ENCODE data around the gene PROS1.
"Not testable (repeated sequence)": the region's sequence is repeated elsewhere in the genome, so short reads cannot be mapped to it uniquely, and the experiment has no call there.

PROS1 gene

GRCh38 chr3:93910097-93910496 lies 63.6 kb downstream of the PROS1 start:
- Histone ChIP-seq H3K27me3 (no peaks in the 10 kb centered on the region), H3K4me2 (no peak overlapping the region), H3K4me1 (no peaks in the 10 kb centered on the region), H3K4me3 (no peak overlapping the region), H4K20me1 (no peaks in the 10 kb centered on the region), H3K36me3 (no peaks in the 10 kb centered on the region), H3K9ac (no peak overlapping the region), H3K27ac (no peak overlapping the region), H3K9me3 (peaks cover 19% of the 10 kb centered on the region)
- TF ChIP-seq Cebpa-rat (IDR thresholded peaks at IDR 0.05) = no peak

- Histone ChIP-seq H3K9me3 (peaks cover 19% of the 10 kb centered on the region), H3K4me2 (no peak overlapping the region)
Measured at GRCh38 chr3:93907132-93907531, 66.6 kb downstream of the PROS1 start.

GRCh38 chr3:93906245-93906644 lies 67.5 kb downstream of the PROS1 start:
- Histone ChIP-seq H3K27me3 (no peaks in the 10 kb centered on the region), H3K9me3 (peaks cover 19% of the 10 kb centered on the region)

More at GRCh38 chr3:93907132-93907531, 66.6 kb downstream of the PROS1 start:
- Histone ChIP-seq H4K20me1 (no peaks in the 10 kb centered on the region), H3K36me3 (no peaks in the 10 kb centered on the region), H3K9ac (no peak overlapping the region), H3K4me1 (no peaks in the 10 kb centered on the region), H3K4me3 (no peak overlapping the region), H3K27ac (no peak overlapping the region), H3K27me3 (no peaks in the 10 kb centered on the region)
- TF ChIP-seq Cebpa-rat (IDR thresholded peaks at IDR 0.05) = no peak

GRCh38 chr3:93904568-93904967 lies 69.1 kb downstream of the PROS1 start:
- TF ChIP-seq Cebpa-rat (IDR thresholded peaks at IDR 0.05) = no peak
- no peak overlapping the region for H3K4me3 ChIP-seq
- H3K9ac ChIP-seq = no peak overlapping the region
- H4K20me1 ChIP-seq = no peaks in the 10 kb centered on the region
- H3K9me3 ChIP-seq = peaks cover 19% of the 10 kb centered on the region
- H3K36me3 ChIP-seq = no peaks in the 10 kb centered on the region
- no peak overlapping the region for H3K27ac ChIP-seq
- H3K4me1 ChIP-seq = peaks cover 9% of the 10 kb centered on the region
- H3K4me2 ChIP-seq = no peak overlapping the region
- H3K27me3 ChIP-seq = no peaks in the 10 kb centered on the region

More at GRCh38 chr3:93906245-93906644, 67.5 kb downstream of the PROS1 start:
- Histone ChIP-seq H4K20me1 (no peaks in the 10 kb centered on the region), H3K36me3 (no peaks in the 10 kb centered on the region), H3K4me2 (no peak overlapping the region), H3K9ac (no peak overlapping the region), H3K4me1 (0 out of 2 replicates have a peak, but pooled peaks cover under 1% of the 10 kb centered on the region), H3K27ac (no peak overlapping the region), H3K4me3 (no peak overlapping the region)
- TF ChIP-seq Cebpa-rat (IDR thresholded peaks at IDR 0.05) = no peak

- not testable (repeated sequence) for H3K4me3 ChIP-seq, H3K9ac ChIP-seq, H3K36me3 ChIP-seq, H4K20me1 ChIP-seq, H3K27me3 ChIP-seq, H3K9me3 ChIP-seq
- Histone ChIP-seq H3K27ac (peak overlapping the region; percentile 55; the same call in 1 of the 2 replicates), H3K4me2 (peak overlapping the region; percentile 60), H3K4me1 (peaks cover 18% of the 10 kb centered on the region)
Measured at GRCh38 chr3:93878250-93879017, 95.3 kb downstream of the PROS1 start.

DNA sequence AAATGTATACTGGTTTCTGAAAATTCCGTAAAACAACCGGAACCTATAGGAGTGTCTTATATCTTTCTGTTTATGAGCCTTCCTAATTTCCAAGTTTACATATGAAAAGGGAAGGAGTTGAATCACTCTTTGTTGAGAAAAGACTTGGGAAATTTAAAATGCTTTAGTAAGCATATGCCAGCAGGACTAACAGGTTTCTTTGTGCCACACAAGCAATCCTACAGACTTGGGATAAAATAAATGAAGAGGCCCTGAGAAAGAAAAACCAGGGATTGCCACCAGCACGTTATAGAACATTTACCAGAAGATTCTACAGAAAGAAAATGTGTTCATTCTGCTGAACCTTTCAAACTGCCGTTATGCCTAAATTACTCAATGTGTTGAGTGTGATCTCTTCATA lies 96.3 kb downstream of the PROS1 start:
- H3K27me3 ChIP-seq = not testable (repeated sequence)
- peak overlapping the region; percentile 60 for H3K4me2 ChIP-seq

DNA sequence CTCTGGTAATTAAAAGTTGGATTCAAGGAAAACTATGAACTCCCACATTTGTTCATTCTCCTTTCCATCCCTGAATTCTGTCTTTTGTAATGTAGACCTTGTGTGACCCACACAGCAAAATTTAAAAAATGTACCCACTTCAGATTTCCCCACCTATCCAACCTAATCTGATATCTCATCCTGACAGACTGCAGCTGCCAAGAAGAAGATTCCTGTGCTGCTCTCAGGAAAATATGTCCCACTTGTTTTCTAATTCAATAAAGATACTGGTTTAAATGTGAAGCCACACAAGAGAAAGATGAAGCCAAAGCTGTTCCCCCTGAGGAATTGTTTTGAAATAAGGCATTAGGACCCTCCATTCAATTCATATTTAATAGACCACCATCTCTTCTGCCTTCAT lies 100.3 kb downstream of the PROS1 start:
- H4K20me1 ChIP-seq, H3K36me3 ChIP-seq, H3K27me3 ChIP-seq, H3K9me3 ChIP-seq, H3K4me3 ChIP-seq, H3K27ac ChIP-seq, H3K9ac ChIP-seq, H3K4me2 ChIP-seq: not testable (repeated sequence)
- H3K4me1 ChIP-seq = peaks cover 11% of the 10 kb centered on the region

More for the DNA sequence above, 96.3 kb downstream of the PROS1 start:
- H3K4me1 ChIP-seq = peaks cover 18% of the 10 kb centered on the region
- H3K27ac ChIP-seq = peak overlapping the region; percentile 55; the same call in 1 of the 2 replicates
- H3K9me3 ChIP-seq, H3K4me3 ChIP-seq, H4K20me1 ChIP-seq, H3K9ac ChIP-seq, H3K36me3 ChIP-seq: not testable (repeated sequence)

GRCh38 chr3:93867425-93867824 lies 106.3 kb downstream of the PROS1 start:
- H3K4me2 ChIP-seq = no peak overlapping the region
- no peaks in the 10 kb centered on the region for H4K20me1 ChIP-seq
- TF ChIP-seq Cebpa-rat (IDR thresholded peaks at IDR 0.05) = no peak
- H3K4me3 ChIP-seq = no peak overlapping the region
- H3K36me3 ChIP-seq = no peaks in the 10 kb centered on the region
- no peaks in the 10 kb centered on the region for H3K9me3 ChIP-seq
- no peaks in the 10 kb centered on the region for H3K4me1 ChIP-seq
- no peak overlapping the region for H3K9ac ChIP-seq
- no peak overlapping the region for H3K27ac ChIP-seq
- H3K27me3 ChIP-seq = no peaks in the 10 kb centered on the region

- no peaks in the 10 kb centered on the region for H3K36me3 ChIP-seq
- H3K4me3 ChIP-seq = no peak overlapping the region
- no peak overlapping the region for H3K27ac ChIP-seq
- H3K27me3 ChIP-seq = no peaks in the 10 kb centered on the region
- H4K20me1 ChIP-seq = no peaks in the 10 kb centered on the region
- no peak overlapping the region for H3K4me2 ChIP-seq
- TF ChIP-seq Cebpa-rat (IDR thresholded peaks at IDR 0.05) = no peak
- H3K4me1 ChIP-seq = peaks cover 3% of the 10 kb centered on the region; the same call in 1 of the 2 replicates
- no peaks in the 10 kb centered on the region for H3K9me3 ChIP-seq
- H3K9ac ChIP-seq = no peak overlapping the region
Measured at GRCh38 chr3:93861017-93861416, 112.7 kb downstream of the PROS1 start.

GRCh38 chr3:93855401-93855800 lies 118.3 kb downstream of the PROS1 start:
- Histone ChIP-seq H3K4me2 (no peak overlapping the region; the same call in 1 of the 2 replicates), H3K9me3 (no peaks in the 10 kb centered on the region), H3K27ac (peak overlapping the region; percentile 5; the same call in 1 of the 2 replicates), H3K36me3 (no peaks in the 10 kb centered on the region), H3K27me3 (no peaks in the 10 kb centered on the region), H3K9ac (no peak overlapping the region), H3K4me3 (no peak overlapping the region), H3K4me1 (peaks cover 10% of the 10 kb centered on the region; the same call in 1 of the 2 replicates), H4K20me1 (no peaks in the 10 kb centered on the region)
- no peak for TF ChIP-seq Cebpa-rat (IDR thresholded peaks at IDR 0.05)

GRCh38 chr3:93852228-93852627 lies 121.5 kb downstream of the PROS1 start:
- peaks cover 10% of the 10 kb centered on the region; the same call in 1 of the 2 replicates for H3K4me1 ChIP-seq
- H3K36me3 ChIP-seq, H3K9me3 ChIP-seq, H3K9ac ChIP-seq, H4K20me1 ChIP-seq, H3K4me3 ChIP-seq, H3K27ac ChIP-seq, H3K27me3 ChIP-seq, H3K4me2 ChIP-seq: not testable (repeated sequence)

All from BLaER1 (cell line).